ENCODE data around the gene MKNK1. TPM values are rescaled to one million over a fixed set of nuclear protein-coding genes. Genes with fewer than 3 reads are reported as not detected.

MKNK1 gene
- total RNA-seq, 1 donor from 2014 or later = 72.6 TPM

GRCh38 chr1:46621930-46622329 is 17.9 kb upstream of the MKNK1 start:
- intact Hi-C loops (cut with DNase I) = no loop called here
- DNase-seq (ENCODE audit: low spot score) (no peak), ATAC-seq (no peak)

GRCh38 chr1:46619656-46620258 is 15.7 kb upstream of the MKNK1 start:
- intact Hi-C loops (cut with DNase I) = no loop called here
- no peak for ATAC-seq
- no peak for DNase-seq (ENCODE audit: low spot score)

- ATAC-seq (no peak), DNase-seq (ENCODE audit: low spot score) (no peak)
- intact Hi-C loops (cut with DNase I) = no loop called here
Observed at GRCh38 chr1:46618754-46619415, 14.8 kb upstream of the MKNK1 start.

DNA sequence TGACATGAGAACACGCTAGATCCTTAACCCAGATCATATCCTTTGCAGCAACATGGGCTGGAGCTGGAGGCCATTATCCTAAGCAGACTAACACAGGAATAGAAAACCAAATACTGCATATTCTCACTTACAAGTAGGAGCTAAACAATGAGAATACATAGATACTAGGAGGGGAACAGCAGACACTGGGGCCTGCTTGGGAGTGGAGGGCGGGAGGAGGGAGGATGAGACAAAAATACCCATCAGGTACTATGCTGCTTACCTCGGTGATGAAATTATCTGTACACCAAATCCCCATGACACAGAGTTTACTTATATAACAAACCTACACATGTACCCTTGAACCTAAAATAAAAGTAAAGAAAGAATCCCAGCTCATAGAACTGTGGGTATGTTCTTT is 13.8 kb upstream of the MKNK1 start:
- intact Hi-C loops (cut with DNase I) = no loop called here
- DNase-seq (ENCODE audit: low spot score) = no peak
- ATAC-seq = no peak

DNA sequence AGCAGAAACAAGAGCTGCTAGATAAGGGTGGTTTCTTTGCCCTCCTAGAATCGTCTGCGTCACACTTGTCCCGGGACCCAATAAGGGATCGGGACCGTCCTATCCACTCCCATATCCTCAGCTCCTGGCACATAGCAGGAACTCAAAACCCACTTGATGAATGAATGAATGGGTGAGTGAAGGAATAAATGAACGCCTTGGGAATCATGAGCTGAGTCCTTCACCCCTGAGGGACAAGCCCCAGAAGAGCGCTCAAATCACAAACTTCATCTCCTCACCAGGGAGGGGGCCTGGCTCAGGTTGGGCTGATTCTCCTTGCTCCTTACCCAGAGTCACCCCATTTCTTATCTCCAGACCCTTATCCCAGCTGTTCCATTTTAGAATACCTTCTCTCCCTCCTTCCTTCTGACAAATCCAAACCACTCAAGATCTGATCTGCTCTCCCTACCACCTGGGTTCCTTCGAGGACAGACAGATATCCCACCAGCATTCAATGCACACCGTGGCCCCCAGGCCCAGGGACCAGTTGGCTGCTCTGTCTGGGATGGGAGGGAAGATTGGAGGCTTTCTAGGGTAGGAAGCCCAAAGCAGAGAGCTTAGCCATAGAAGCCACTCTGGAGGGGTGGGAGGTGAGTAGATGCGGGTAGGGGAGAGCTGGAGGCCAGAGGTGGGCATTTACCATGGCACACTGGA is 13.2 kb upstream of the MKNK1 start:
- ATAC-seq (peak; percentile 57), DNase-seq (ENCODE audit: low spot score) (no peak)
- intact Hi-C loops (cut with DNase I) = no loop called here

- intact Hi-C loops (cut with DNase I) = no loop called here
- ATAC-seq = peak; percentile 93
- peak; percentile 92 for DNase-seq (ENCODE audit: low spot score)
Observed at GRCh38 chr1:46616277-46617107, 12.4 kb upstream of the MKNK1 start, which contains the start of gene MOB3C. MOB3C (minus strand) TSS chr1:46616811; CDS start chr1:46613321, 3,490 bp downstream.

- intact Hi-C loops (cut with DNase I) = no loop called here
- ATAC-seq = no peak
- DNase-seq (ENCODE audit: low spot score) = no peak
Observed at GRCh38 chr1:46615735-46616134, 11.7 kb upstream of the MKNK1 start.

- ATAC-seq (no peak), DNase-seq (ENCODE audit: low spot score) (no peak)
- intact Hi-C loops (cut with DNase I) = no loop called here
Observed at GRCh38 chr1:46615088-46615487, 11.0 kb upstream of the MKNK1 start.

DNA sequence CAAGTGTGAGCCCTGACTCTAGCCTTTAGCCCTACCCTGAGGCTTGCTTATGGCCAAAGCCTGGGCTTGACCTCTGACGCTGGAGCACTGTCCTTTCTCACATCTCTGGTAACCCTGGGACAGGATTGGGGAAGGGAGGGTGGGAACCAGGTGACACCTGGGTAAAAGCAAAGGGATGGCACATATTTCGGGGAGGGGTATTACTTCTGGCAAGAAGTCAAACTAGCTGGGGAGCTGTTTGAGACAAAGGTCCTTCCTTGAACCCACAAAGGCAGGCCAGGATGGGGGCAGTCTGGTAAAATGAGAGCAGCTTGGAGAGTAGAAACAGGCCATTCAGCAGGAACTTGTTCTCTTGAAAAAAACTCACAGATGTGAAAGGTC is 10.5 kb upstream of the MKNK1 start:
- intact Hi-C loops (cut with DNase I) = no loop called here
- ATAC-seq (no peak), DNase-seq (ENCODE audit: low spot score) (no peak)

- intact Hi-C loops (cut with DNase I) = no loop called here
- DNase-seq (ENCODE audit: low spot score) (peak; percentile 92), ATAC-seq (peak; percentile 84)
Observed at GRCh38 chr1:46613661-46614603, 9.9 kb upstream of the MKNK1 start.

- DNase-seq (ENCODE audit: low spot score) (no peak), ATAC-seq (no peak)
- intact Hi-C loops (cut with DNase I) = no loop called here
Observed at GRCh38 chr1:46612937-46613660, 9.0 kb upstream of the MKNK1 start.

DNA sequence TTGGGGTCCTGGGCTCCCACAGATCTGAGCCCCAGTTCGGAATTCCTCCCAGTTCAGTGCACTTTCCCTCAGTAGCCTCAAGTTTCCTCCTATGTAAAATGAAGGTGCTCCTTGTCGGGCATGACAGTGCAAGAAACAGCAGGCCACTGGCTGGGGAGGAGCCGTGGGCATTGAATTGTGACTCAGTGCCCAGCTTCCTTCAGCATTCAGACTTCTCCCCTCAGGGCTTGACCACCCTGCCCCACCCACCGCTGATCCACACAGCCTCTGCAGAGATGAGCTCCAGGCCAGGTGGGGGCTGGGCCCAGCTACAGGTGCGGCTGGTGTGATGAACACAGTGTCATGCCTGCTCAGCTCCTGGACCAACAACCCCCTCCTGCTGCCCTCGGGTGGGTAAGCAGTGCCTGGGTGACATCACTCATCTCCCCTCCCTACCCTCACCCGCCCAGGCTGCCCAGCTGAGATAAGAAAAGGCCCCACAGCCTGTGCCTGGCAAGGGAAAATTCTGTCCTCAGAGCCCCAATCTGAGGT is 7.7 kb upstream of the MKNK1 start:
- ATAC-seq (no peak), DNase-seq (ENCODE audit: low spot score) (no peak)
- intact Hi-C loops (cut with DNase I) = no loop called here

GRCh38 chr1:46607345-46608130 is 3.5 kb upstream of the MKNK1 start:
- no peak for DNase-seq (ENCODE audit: low spot score)
- intact Hi-C loops (cut with DNase I) = no loop called here
- ATAC-seq = no peak

DNA sequence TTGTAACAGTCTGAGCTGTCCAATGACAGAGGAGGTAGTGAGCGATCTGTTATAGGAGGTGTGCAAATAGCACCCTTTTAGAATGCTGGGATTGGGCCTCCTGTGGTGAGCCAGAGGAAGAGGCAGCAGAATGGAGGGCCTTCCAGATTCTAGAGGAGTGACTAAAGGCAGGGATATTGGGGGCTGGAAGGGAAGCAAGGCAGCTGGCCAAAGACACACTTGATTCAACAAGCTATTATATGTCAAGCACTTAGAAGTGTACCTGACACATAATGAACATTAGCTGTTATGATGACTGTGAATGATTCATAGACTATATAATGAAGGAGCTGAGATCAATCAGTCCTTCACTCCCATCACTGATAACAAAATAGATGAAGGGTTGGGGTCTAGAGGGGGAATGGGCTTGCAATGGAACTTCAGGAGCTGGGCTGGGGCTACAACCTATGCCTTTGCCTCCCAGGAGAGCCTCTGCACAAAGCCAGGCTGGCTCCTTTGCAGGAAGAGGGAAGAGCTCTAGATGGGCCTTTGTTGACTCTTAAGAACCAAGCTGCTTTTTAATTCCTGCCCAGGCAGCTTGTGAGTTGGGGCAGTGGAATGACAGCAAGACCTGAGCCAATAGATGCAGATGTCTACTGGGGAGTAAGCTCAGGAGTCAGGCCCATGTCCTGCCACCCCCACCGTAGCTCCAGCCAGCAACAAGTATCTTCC is 2.3 kb upstream of the MKNK1 start:
- intact Hi-C loops (cut with DNase I) = no loop called here
- DNase-seq (ENCODE audit: low spot score) (no peak), ATAC-seq (no peak)

GRCh38 chr1:46605232-46605631 is 1.2 kb upstream of the MKNK1 start:
- intact Hi-C loops (cut with DNase I) = no loop called here
- DNase-seq (ENCODE audit: low spot score) (no peak), ATAC-seq (no peak)

DNA sequence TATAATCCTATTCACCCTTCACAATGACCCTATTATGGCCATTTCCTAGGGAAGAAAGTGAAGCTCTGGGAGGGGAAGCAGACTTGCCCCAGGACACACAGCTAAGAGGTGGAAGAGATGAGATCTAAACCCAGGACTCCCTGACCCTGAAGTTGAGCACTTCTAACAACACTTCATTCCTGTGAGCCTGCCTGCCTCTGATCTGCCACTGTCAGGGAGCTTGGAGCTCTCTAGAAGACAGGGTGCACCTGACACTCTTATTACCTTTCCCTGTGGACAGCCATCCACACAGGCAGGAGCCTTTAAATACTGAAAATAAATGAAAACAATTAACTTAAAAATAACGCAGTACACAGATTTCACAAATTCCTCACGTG is 599 bp downstream of the MKNK1 start:
- no peak for DNase-seq (ENCODE audit: low spot score)
- peak; percentile 3 for ATAC-seq
- intact Hi-C loops (cut with DNase I) = no loop called here
